Measurements from ENCODE around the gene KLF4. TPM values are rescaled to one million over a fixed set of nuclear protein-coding genes. Genes with fewer than 3 reads are reported as not detected.
A peak's percentile ranks its signal among the peaks of the same experiment; 100 is the strongest.

The KLF4 gene
- total RNA-seq, 1 donor from 2014 or later = 38.7 TPM

- no peaks in the 10 kb centered on the region for H3K36me3 ChIP-seq (ENCODE audit: control insufficient read depth, insufficient read depth, low read length)
- H3K4me3 ChIP-seq (ENCODE audit: low read depth, low read length) = peak overlapping the region; percentile 77
- no peak for TF ChIP-seq CTCF (IDR thresholded peaks at IDR 0.05; ENCODE audit: insufficient read depth, low read length, poor library complexity, severe bottlenecking)
- no peak for DNase-seq (ENCODE audit: low read depth)
- peaks cover 18% of the 10 kb centered on the region for H3K27me3 ChIP-seq (ENCODE audit: control insufficient read depth, insufficient read depth, low read length)
Observed at GRCh38 chr9:107489144-107489673, 360 bp downstream of the KLF4 start.

- Histone ChIP-seq H3K36me3 (ENCODE audit: control insufficient read depth, insufficient read depth, low read length) (no peaks in the 10 kb centered on the region), H3K4me3 (ENCODE audit: low read depth, low read length) (peak overlapping the region; percentile 77), H3K27me3 (ENCODE audit: control insufficient read depth, insufficient read depth, low read length) (peaks cover 18% of the 10 kb centered on the region)
- DNase-seq (ENCODE audit: low read depth) = no peak
- no peak for TF ChIP-seq CTCF (IDR thresholded peaks at IDR 0.05; ENCODE audit: insufficient read depth, low read length, poor library complexity, severe bottlenecking)
Observed at GRCh38 chr9:107488375-107489143, 1.0 kb downstream of the KLF4 start.

GRCh38 chr9:107487521-107488374 is 1.8 kb downstream of the KLF4 start:
- Histone ChIP-seq H3K27me3 (ENCODE audit: control insufficient read depth, insufficient read depth, low read length) (peaks cover 18% of the 10 kb centered on the region), H3K4me3 (ENCODE audit: low read depth, low read length) (peak overlapping the region; percentile 77), H3K36me3 (ENCODE audit: control insufficient read depth, insufficient read depth, low read length) (no peaks in the 10 kb centered on the region)
- peak; percentile 84 for TF ChIP-seq CTCF (IDR thresholded peaks at IDR 0.05; ENCODE audit: insufficient read depth, low read length, poor library complexity, severe bottlenecking)
- no peak for DNase-seq (ENCODE audit: low read depth)

- DNase-seq (ENCODE audit: low read depth) = no peak
- Histone ChIP-seq H3K27me3 (ENCODE audit: control insufficient read depth, insufficient read depth, low read length) (peaks cover 18% of the 10 kb centered on the region), H3K4me3 (ENCODE audit: low read depth, low read length) (peak overlapping the region; percentile 77), H3K36me3 (ENCODE audit: control insufficient read depth, insufficient read depth, low read length) (no peaks in the 10 kb centered on the region)
- no peak for TF ChIP-seq CTCF (IDR thresholded peaks at IDR 0.05; ENCODE audit: insufficient read depth, low read length, poor library complexity, severe bottlenecking)
Observed at GRCh38 chr9:107486674-107487520, 2.7 kb downstream of the KLF4 start.

GRCh38 chr9:107485458-107486043 is 4.0 kb downstream of the KLF4 start:
- DNase-seq (ENCODE audit: low read depth) = no peak
- Histone ChIP-seq H3K27me3 (ENCODE audit: control insufficient read depth, insufficient read depth, low read length) (peaks cover 18% of the 10 kb centered on the region), H3K36me3 (ENCODE audit: control insufficient read depth, insufficient read depth, low read length) (no peaks in the 10 kb centered on the region), H3K4me3 (ENCODE audit: low read depth, low read length) (no peak overlapping the region)
- TF ChIP-seq CTCF (IDR thresholded peaks at IDR 0.05; ENCODE audit: insufficient read depth, low read length, poor library complexity, severe bottlenecking) = no peak
